ENCODE data around the gene DHRS2.

Gene DHRS2

GRCh38 chr14:23612802-23613201 is 23.4 kb upstream of the DHRS2 start:
- 71% methylated on average over 1 of the region's 1 CpG; no CpG with 5 or more reads in 1 of the 2 experiments for WGBS, 2 experiments (ENCODE audit: insufficient coverage in 2 of 2)
- H3K4me1 ChIP-seq (ENCODE audit: control insufficient read depth, insufficient read depth, low read length, poor library complexity, severe bottlenecking): no peaks in the 10 kb centered on the region
- no peak overlapping the region for H3K4me3 ChIP-seq (ENCODE audit: extremely low read depth, insufficient read depth, low read length, poor library complexity, severe bottlenecking)
- H3K9me3 ChIP-seq (ENCODE audit: control insufficient read depth, low read length): no peaks in the 10 kb centered on the region
- H3K36me3 ChIP-seq (ENCODE audit: control insufficient read depth, insufficient read depth, low read length): no peaks in the 10 kb centered on the region
- no peak overlapping the region for H3K27ac ChIP-seq (ENCODE audit: low read depth, low read length, severe bottlenecking)

GRCh38 chr14:23613242-23614070 is 22.7 kb upstream of the DHRS2 start:
- H3K4me1 ChIP-seq (ENCODE audit: control insufficient read depth, insufficient read depth, low read length, poor library complexity, severe bottlenecking): no peaks in the 10 kb centered on the region
- no peak overlapping the region for H3K4me3 ChIP-seq (ENCODE audit: extremely low read depth, insufficient read depth, low read length, poor library complexity, severe bottlenecking)
- H3K9me3 ChIP-seq (ENCODE audit: control insufficient read depth, low read length): no peaks in the 10 kb centered on the region
- no peaks in the 10 kb centered on the region for H3K36me3 ChIP-seq (ENCODE audit: control insufficient read depth, insufficient read depth, low read length)
- WGBS, 2 experiments (ENCODE audit: insufficient coverage in 2 of 2): 70 to 87% methylated on average over 2 to 6 of the region's 6 CpGs
- no peak overlapping the region for H3K27ac ChIP-seq (ENCODE audit: low read depth, low read length, severe bottlenecking)

GRCh38 chr14:23614395-23614828 is 21.8 kb upstream of the DHRS2 start:
- 56 to 60% methylated on average over 1 to 2 of the region's 2 CpGs for WGBS, 2 experiments (ENCODE audit: insufficient coverage in 2 of 2)
- no peak overlapping the region for H3K27ac ChIP-seq (ENCODE audit: low read depth, low read length, severe bottlenecking)
- H3K4me1 ChIP-seq (ENCODE audit: control insufficient read depth, insufficient read depth, low read length, poor library complexity, severe bottlenecking): no peaks in the 10 kb centered on the region
- no peaks in the 10 kb centered on the region for H3K9me3 ChIP-seq (ENCODE audit: control insufficient read depth, low read length)
- H3K36me3 ChIP-seq (ENCODE audit: control insufficient read depth, insufficient read depth, low read length): no peaks in the 10 kb centered on the region
- H3K4me3 ChIP-seq (ENCODE audit: extremely low read depth, insufficient read depth, low read length, poor library complexity, severe bottlenecking): no peak overlapping the region

GRCh38 chr14:23615856-23616255 is 20.3 kb upstream of the DHRS2 start:
- no peak overlapping the region for H3K27ac ChIP-seq (ENCODE audit: low read depth, low read length, severe bottlenecking)
- no peaks in the 10 kb centered on the region for H3K36me3 ChIP-seq (ENCODE audit: control insufficient read depth, insufficient read depth, low read length)
- no peak overlapping the region for H3K4me3 ChIP-seq (ENCODE audit: extremely low read depth, insufficient read depth, low read length, poor library complexity, severe bottlenecking)
- no peaks in the 10 kb centered on the region for H3K4me1 ChIP-seq (ENCODE audit: control insufficient read depth, insufficient read depth, low read length, poor library complexity, severe bottlenecking)
- 69 to 78% methylated on average over 2 to 4 of the region's 5 CpGs for WGBS, 2 experiments (ENCODE audit: insufficient coverage in 2 of 2)
- H3K9me3 ChIP-seq (ENCODE audit: control insufficient read depth, low read length): no peaks in the 10 kb centered on the region

GRCh38 chr14:23617539-23617938 is 18.6 kb upstream of the DHRS2 start:
- no CpG with 5 or more reads among the region's 1 CpG for WGBS, 2 experiments (ENCODE audit: insufficient coverage in 2 of 2)
- no peak overlapping the region for H3K27ac ChIP-seq (ENCODE audit: low read depth, low read length, severe bottlenecking)
- H3K4me3 ChIP-seq (ENCODE audit: extremely low read depth, insufficient read depth, low read length, poor library complexity, severe bottlenecking): no peak overlapping the region
- H3K4me1 ChIP-seq (ENCODE audit: control insufficient read depth, insufficient read depth, low read length, poor library complexity, severe bottlenecking): no peaks in the 10 kb centered on the region
- no peaks in the 10 kb centered on the region for H3K36me3 ChIP-seq (ENCODE audit: control insufficient read depth, insufficient read depth, low read length)
- H3K9me3 ChIP-seq (ENCODE audit: control insufficient read depth, low read length): peaks cover 4% of the 10 kb centered on the region

GRCh38 chr14:23618415-23618988 is 17.7 kb upstream of the DHRS2 start:
- WGBS, 2 experiments (ENCODE audit: insufficient coverage in 2 of 2): 83 to 87% methylated on average over 2 of the region's 2 CpGs
- Histone ChIP-seq H3K9me3 (ENCODE audit: control insufficient read depth, low read length) (peaks cover 10% of the 10 kb centered on the region), H3K4me3 (ENCODE audit: extremely low read depth, insufficient read depth, low read length, poor library complexity, severe bottlenecking) (no peak overlapping the region), H3K27ac (ENCODE audit: low read depth, low read length, severe bottlenecking) (no peak overlapping the region), H3K36me3 (ENCODE audit: control insufficient read depth, insufficient read depth, low read length) (no peaks in the 10 kb centered on the region), H3K4me1 (ENCODE audit: control insufficient read depth, insufficient read depth, low read length, poor library complexity, severe bottlenecking) (no peaks in the 10 kb centered on the region)

- Histone ChIP-seq H3K4me1 (ENCODE audit: control insufficient read depth, insufficient read depth, low read length, poor library complexity, severe bottlenecking) (no peaks in the 10 kb centered on the region), H3K9me3 (ENCODE audit: control insufficient read depth, low read length) (peaks cover 27% of the 10 kb centered on the region), H3K27ac (ENCODE audit: low read depth, low read length, severe bottlenecking) (no peak overlapping the region), H3K36me3 (ENCODE audit: control insufficient read depth, insufficient read depth, low read length) (no peaks in the 10 kb centered on the region), H3K4me3 (ENCODE audit: extremely low read depth, insufficient read depth, low read length, poor library complexity, severe bottlenecking) (no peak overlapping the region)
- WGBS, 2 experiments (ENCODE audit: insufficient coverage in 2 of 2): 53 to 59% methylated on average over 2 of the region's 3 CpGs
Observed at GRCh38 chr14:23620177-23620702, 15.9 kb upstream of the DHRS2 start.

GRCh38 chr14:23621204-23621931 is 14.8 kb upstream of the DHRS2 start:
- Histone ChIP-seq H3K36me3 (ENCODE audit: control insufficient read depth, insufficient read depth, low read length) (no peaks in the 10 kb centered on the region), H3K27ac (ENCODE audit: low read depth, low read length, severe bottlenecking) (no peak overlapping the region), H3K4me1 (ENCODE audit: control insufficient read depth, insufficient read depth, low read length, poor library complexity, severe bottlenecking) (no peaks in the 10 kb centered on the region), H3K9me3 (ENCODE audit: control insufficient read depth, low read length) (peaks cover 29% of the 10 kb centered on the region), H3K4me3 (ENCODE audit: extremely low read depth, insufficient read depth, low read length, poor library complexity, severe bottlenecking) (no peak overlapping the region)
- 50 to 58% methylated on average over 3 to 5 of the region's 6 CpGs for WGBS, 2 experiments (ENCODE audit: insufficient coverage in 2 of 2)

- Histone ChIP-seq H3K36me3 (ENCODE audit: control insufficient read depth, insufficient read depth, low read length) (no peaks in the 10 kb centered on the region), H3K4me1 (ENCODE audit: control insufficient read depth, insufficient read depth, low read length, poor library complexity, severe bottlenecking) (no peaks in the 10 kb centered on the region), H3K27ac (ENCODE audit: low read depth, low read length, severe bottlenecking) (no peak overlapping the region), H3K9me3 (ENCODE audit: control insufficient read depth, low read length) (peaks cover 29% of the 10 kb centered on the region), H3K4me3 (ENCODE audit: extremely low read depth, insufficient read depth, low read length, poor library complexity, severe bottlenecking) (no peak overlapping the region)
- WGBS, 2 experiments (ENCODE audit: insufficient coverage in 2 of 2): 70 to 85% methylated on average over 2 to 3 of the region's 4 CpGs
Observed at GRCh38 chr14:23621932-23622730, 14.0 kb upstream of the DHRS2 start.

GRCh38 chr14:23622990-23623389 is 13.2 kb upstream of the DHRS2 start:
- no peaks in the 10 kb centered on the region for H3K4me1 ChIP-seq (ENCODE audit: control insufficient read depth, insufficient read depth, low read length, poor library complexity, severe bottlenecking)
- no peak overlapping the region for H3K4me3 ChIP-seq (ENCODE audit: extremely low read depth, insufficient read depth, low read length, poor library complexity, severe bottlenecking)
- no peaks in the 10 kb centered on the region for H3K36me3 ChIP-seq (ENCODE audit: control insufficient read depth, insufficient read depth, low read length)
- WGBS, 2 experiments (ENCODE audit: insufficient coverage in 2 of 2): 83% methylated on average over 1 to 2 of the region's 4 CpGs
- H3K27ac ChIP-seq (ENCODE audit: low read depth, low read length, severe bottlenecking): no peak overlapping the region
- peaks cover 29% of the 10 kb centered on the region for H3K9me3 ChIP-seq (ENCODE audit: control insufficient read depth, low read length)

All from mesodermal cell (in vitro differentiated cells).